ENCODE measurements around the gene EPB41L5.
"Not testable (repeated sequence)": the region's sequence is repeated elsewhere in the genome, so short reads cannot be mapped to it uniquely, and the experiment has no call there.

The EPB41L5 gene

GRCh38 chr2:120118018-120118417, 105.1 kb downstream of the EPB41L5 start:
- Histone ChIP-seq H4K20me1 (ENCODE audit: insufficient read depth, low read length) (no peaks in the 10 kb centered on the region), H3K27me3 (ENCODE audit: insufficient read depth, low read length) (no peaks in the 10 kb centered on the region), H3K4me3 (ENCODE audit: low read depth, low read length, poor library complexity, severe bottlenecking) (no peak overlapping the region), H3K9me2 (ENCODE audit: low read depth, low read length) (no peaks in the 10 kb centered on the region), H3K9me3 (ENCODE audit: low read length) (0 out of 2 replicates have a peak, but pooled peaks cover 3% of the 10 kb centered on the region), H3K4me1 (ENCODE audit: insufficient read depth, low read length, severe bottlenecking) (no peaks in the 10 kb centered on the region), H3K27ac (ENCODE audit: low read depth, low read length, poor library complexity, severe bottlenecking) (no peak overlapping the region), H2AFZ (ENCODE audit: low read length) (no peak overlapping the region), H3K9ac (ENCODE audit: low read length) (no peak overlapping the region), H3K79me2 (ENCODE audit: insufficient read depth, low read length) (no peaks in the 10 kb centered on the region), H3K4me2 (ENCODE audit: low read length) (no peak overlapping the region), H3K36me3 (ENCODE audit: insufficient read depth, low read length) (peaks cover 6% of the 10 kb centered on the region; the same call in 1 of the 2 replicates), H3F3A (ENCODE audit: insufficient read depth, low read length) (no peaks in the 10 kb centered on the region)
- TF ChIP-seq CTCF (IDR thresholded peaks at IDR 0.05; ENCODE audit: low read length), result no peak
- TF ChIP-seq EZH2 (IDR thresholded peaks at IDR 0.05; ENCODE audit: borderline replicate concordance, low read length), result no peak

GRCh38 chr2:120118471-120118870, 105.6 kb downstream of the EPB41L5 start:
- Histone ChIP-seq H3K4me3 (ENCODE audit: low read depth, low read length, poor library complexity, severe bottlenecking) (no peak overlapping the region), H4K20me1 (ENCODE audit: insufficient read depth, low read length) (no peaks in the 10 kb centered on the region), H3K4me1 (ENCODE audit: insufficient read depth, low read length, severe bottlenecking) (no peaks in the 10 kb centered on the region), H3K36me3 (ENCODE audit: insufficient read depth, low read length) (peaks cover 6% of the 10 kb centered on the region; the same call in 1 of the 2 replicates), H3K9ac (ENCODE audit: low read length) (no peak overlapping the region), H3K9me3 (ENCODE audit: low read length) (0 out of 2 replicates have a peak, but pooled peaks cover 3% of the 10 kb centered on the region), H3K27me3 (ENCODE audit: insufficient read depth, low read length) (no peaks in the 10 kb centered on the region), H3K9me2 (ENCODE audit: low read depth, low read length) (no peaks in the 10 kb centered on the region), H3K79me2 (ENCODE audit: insufficient read depth, low read length) (no peaks in the 10 kb centered on the region), H3F3A (ENCODE audit: insufficient read depth, low read length) (no peaks in the 10 kb centered on the region), H3K27ac (ENCODE audit: low read depth, low read length, poor library complexity, severe bottlenecking) (no peak overlapping the region), H2AFZ (ENCODE audit: low read length) (no peak overlapping the region), H3K4me2 (ENCODE audit: low read length) (no peak overlapping the region)
- TF ChIP-seq EZH2 (IDR thresholded peaks at IDR 0.05; ENCODE audit: borderline replicate concordance, low read length), result no peak
- TF ChIP-seq CTCF (IDR thresholded peaks at IDR 0.05; ENCODE audit: low read length), result no peak

- H3K4me3 ChIP-seq (ENCODE audit: low read depth, low read length, poor library complexity, severe bottlenecking); H3K9ac ChIP-seq (ENCODE audit: low read length); H3K79me2 ChIP-seq (ENCODE audit: insufficient read depth, low read length); H4K20me1 ChIP-seq (ENCODE audit: insufficient read depth, low read length); H3F3A ChIP-seq (ENCODE audit: insufficient read depth, low read length); H3K4me2 ChIP-seq (ENCODE audit: low read length); H3K9me2 ChIP-seq (ENCODE audit: low read depth, low read length); H2AFZ ChIP-seq (ENCODE audit: low read length); H3K4me1 ChIP-seq (ENCODE audit: insufficient read depth, low read length, severe bottlenecking); H3K27me3 ChIP-seq (ENCODE audit: insufficient read depth, low read length); H3K36me3 ChIP-seq (ENCODE audit: insufficient read depth, low read length); H3K27ac ChIP-seq (ENCODE audit: low read depth, low read length, poor library complexity, severe bottlenecking); H3K9me3 ChIP-seq (ENCODE audit: low read length): not testable (repeated sequence)
These were observed 108.5 kb downstream of the EPB41L5 start for GRCh38 chr2:120121337-120121736.

GRCh38 chr2:120123090-120123489, 110.2 kb downstream of the EPB41L5 start:
- no peaks in the 10 kb centered on the region for H3F3A ChIP-seq (ENCODE audit: insufficient read depth, low read length)
- no peak overlapping the region for H3K4me3 ChIP-seq (ENCODE audit: low read depth, low read length, poor library complexity, severe bottlenecking)

More at GRCh38 chr2:120123090-120123489, 110.2 kb downstream of the EPB41L5 start:
- H3K9ac ChIP-seq (ENCODE audit: low read length), result no peak overlapping the region
- H3K4me2 ChIP-seq (ENCODE audit: low read length), result no peak overlapping the region
- no peaks in the 10 kb centered on the region for H4K20me1 ChIP-seq (ENCODE audit: insufficient read depth, low read length)
- no peak for TF ChIP-seq CTCF (IDR thresholded peaks at IDR 0.05; ENCODE audit: low read length)
- no peak for TF ChIP-seq EZH2 (IDR thresholded peaks at IDR 0.05; ENCODE audit: borderline replicate concordance, low read length)
- H3K9me3 ChIP-seq (ENCODE audit: low read length), result 0 out of 2 replicates have a peak, but pooled peaks cover 3% of the 10 kb centered on the region
- H3K79me2 ChIP-seq (ENCODE audit: insufficient read depth, low read length), result no peaks in the 10 kb centered on the region
- peaks cover 6% of the 10 kb centered on the region; the same call in 1 of the 2 replicates for H3K36me3 ChIP-seq (ENCODE audit: insufficient read depth, low read length)
- no peak overlapping the region for H2AFZ ChIP-seq (ENCODE audit: low read length)
- no peaks in the 10 kb centered on the region for H3K27me3 ChIP-seq (ENCODE audit: insufficient read depth, low read length)
- H3K9me2 ChIP-seq (ENCODE audit: low read depth, low read length), result no peaks in the 10 kb centered on the region
- no peaks in the 10 kb centered on the region for H3K4me1 ChIP-seq (ENCODE audit: insufficient read depth, low read length, severe bottlenecking)
- no peak overlapping the region for H3K27ac ChIP-seq (ENCODE audit: low read depth, low read length, poor library complexity, severe bottlenecking)
